Stomach (tissue), 9 donors: ENCODE data around the gene CHST11. TPM values are rescaled to one million over a fixed set of nuclear protein-coding genes. Genes with fewer than 3 reads are reported as not detected.

Experiments
- DNase-seq, 2 donors: peaks; one replicate each; pipeline versions ENCODE4 v3.0.0 to v3.0.0-alpha.2; 2013 to 2019
- H3K27ac ChIP-seq, 5 donors: fragments of 200-600 bp in 4 of 5; sonication (generic) in 4 of 5; one replicate each; pipeline ENCODE4 v1.5.1; 2013 to 2019; ENCODE audit warnings: mild to moderate bottlenecking in 1 of 5, moderate library complexity in 1 of 5
- H3K27me3 ChIP-seq, 3 donors: fragments of 200-600 bp; sonication (generic); one replicate each; pipeline ENCODE4 v1.5.1; 2017 to 2019; ENCODE audit warnings: mixed run types in 1 of 3
- H3K36me3 ChIP-seq, 4 donors: fragments of 200-600 bp; sonication (generic); 1 replicate in 3 of 4; 2 replicates in 1 of 4; pipeline ENCODE4 v1.5.1; 2016 to 2019
- H3K4me1 ChIP-seq, 4 donors: fragments of 200-600 bp; sonication (generic); one replicate each; pipeline ENCODE4 v1.5.1; 2016 to 2019
- H3K4me3 ChIP-seq, 4 donors: fragments of 200-600 bp; sonication (generic) in 3 of 4; one replicate each; pipeline ENCODE4 v1.5.1; 2016 to 2019; ENCODE audit warnings: mild to moderate bottlenecking in 1 of 4
- H3K9me3 ChIP-seq, 4 donors: fragments of 200-600 bp; sonication (generic); one replicate each; pipeline ENCODE4 v1.5.1; 2016 to 2019
- EP300 ChIP-seq: sonication (generic); formaldehyde crosslinking; IDR thresholded peaks from one replicate; pipeline ENCODE4 v1.6.1; 2017; ENCODE audit warnings: antibody characterized with exemption
- POLR2A ChIP-seq, 4 donors: fragments of 450-650 bp; IDR thresholded peaks; one replicate each; pipeline ENCODE4 v1.6.1; 2016; ENCODE audit warnings: antibody characterized with exemption in 4 of 4, control low read depth in 2 of 4, mild to moderate bottlenecking in 1 of 4, moderate library complexity in 1 of 4
- POLR2AphosphoS5 ChIP-seq, 3 donors: sonication (generic); formaldehyde crosslinking; IDR thresholded peaks; one replicate each; pipeline ENCODE4 v1.6.1; 2016; ENCODE audit warnings: antibody characterized with exemption in 3 of 3
- WGBS, 5 donors: extraction: QIAGEN DNeasy Blood & Tissue Kit in 3 of 5; methylation state at CpG; one replicate each; pipeline versions ENCODE4 v1.1.5 to v1.1.7; 2013 to 2018; 5-methylcytosine and 5-hydroxymethylcytosine counted together
- intact Hi-C: fragments of 100-400 bp; cut with DNase I; formaldehyde crosslinking; loops from one replicate; pipeline ENCODE4 v1.15.1; 2023; ENCODE audit warnings: low total_unique reads
- polyA plus RNA-seq, 3 donors: library from polyadenylated mRNA; stranded (reverse); fragments of 200-250 nt; gene quantifications; one replicate each; pipeline ENCODE4 v1.2.3, GENCODE V29; 2013
- total RNA-seq, 5 donors: library from RNA; depleted of rRNA; stranded (reverse); fragments of >200 nt; gene quantifications; one replicate each; pipeline versions ENCODE4 v1.1.0 to v1.2.3, GENCODE V29; 2014 to 2016
- TF ChIP-seq, protein P1 (sequence below), 7 experiments: fragments of 450-650 bp in 4 of 7; fragments of 200-600 bp in 3 of 7; sonication (generic) in 3 of 7; IDR thresholded peaks; one replicate each; pipeline ENCODE4 v1.5.1; 2016 to 2019; ENCODE audit warnings: antibody characterized with exemption in 7 of 7, control low read depth in 2 of 7, mild to moderate bottlenecking in 1 of 7
- donor health status: healthy with polysubstance abuse.
- donor health status: Bipolar disorder and iron deficiency.
- donor health status: healthy.

CHST11 gene
- total and polyA plus RNA-seq, 8 donors = 2.3 to 192 (median 18.6) TPM

DNA sequence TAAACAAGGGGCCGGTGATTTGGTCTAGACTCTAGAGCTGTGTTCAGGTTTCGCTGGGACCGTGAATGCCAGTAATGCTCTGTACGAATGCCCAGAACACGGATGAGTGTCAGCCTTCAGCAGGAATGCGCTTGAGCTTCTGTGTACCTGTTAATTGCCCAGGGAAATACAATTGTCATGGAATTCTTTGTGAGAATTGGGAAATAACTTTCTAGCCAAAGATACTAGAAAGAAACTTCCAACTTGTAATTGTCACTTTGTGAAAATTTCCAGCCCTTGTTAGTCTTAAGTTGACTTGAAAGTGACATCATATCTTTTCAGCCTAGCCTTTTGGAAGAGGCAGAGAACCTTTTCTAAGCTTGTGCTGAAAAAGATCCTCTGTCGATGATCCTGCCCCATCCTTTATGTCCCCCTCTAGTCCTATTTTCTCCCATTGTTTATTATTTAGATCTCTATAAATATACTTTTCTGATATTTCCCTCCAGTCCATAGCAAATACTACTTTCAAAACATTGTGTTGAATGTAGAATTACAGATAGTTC, 2.7 kb downstream of the CHST11 start:
- 32 to 53% (median 37%) methylated on average over 7 of the region's 7 CpGs for WGBS, 5 donors
- DNase-seq = no peak
- H3K36me3 ChIP-seq = no peaks in the 10 kb centered on the region
- H3K27ac ChIP-seq = peak overlapping the region; percentile 80 to 94 (median 91)
- H3K27me3 ChIP-seq = no peaks in the 10 kb centered on the region
- peaks cover 13 to 74% (median 53%) of the 10 kb centered on the region in 4 donors for H3K4me1 ChIP-seq
- intact Hi-C loops = no loop called here
- TF ChIP-seq, protein P1, sequence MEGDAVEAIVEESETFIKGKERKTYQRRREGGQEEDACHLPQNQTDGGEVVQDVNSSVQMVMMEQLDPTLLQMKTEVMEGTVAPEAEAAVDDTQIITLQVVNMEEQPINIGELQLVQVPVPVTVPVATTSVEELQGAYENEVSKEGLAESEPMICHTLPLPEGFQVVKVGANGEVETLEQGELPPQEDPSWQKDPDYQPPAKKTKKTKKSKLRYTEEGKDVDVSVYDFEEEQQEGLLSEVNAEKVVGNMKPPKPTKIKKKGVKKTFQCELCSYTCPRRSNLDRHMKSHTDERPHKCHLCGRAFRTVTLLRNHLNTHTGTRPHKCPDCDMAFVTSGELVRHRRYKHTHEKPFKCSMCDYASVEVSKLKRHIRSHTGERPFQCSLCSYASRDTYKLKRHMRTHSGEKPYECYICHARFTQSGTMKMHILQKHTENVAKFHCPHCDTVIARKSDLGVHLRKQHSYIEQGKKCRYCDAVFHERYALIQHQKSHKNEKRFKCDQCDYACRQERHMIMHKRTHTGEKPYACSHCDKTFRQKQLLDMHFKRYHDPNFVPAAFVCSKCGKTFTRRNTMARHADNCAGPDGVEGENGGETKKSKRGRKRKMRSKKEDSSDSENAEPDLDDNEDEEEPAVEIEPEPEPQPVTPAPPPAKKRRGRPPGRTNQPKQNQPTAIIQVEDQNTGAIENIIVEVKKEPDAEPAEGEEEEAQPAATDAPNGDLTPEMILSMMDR (IDR thresholded peaks at IDR 0.05) = no peak
- TF ChIP-seq EP300 = no peak
- TF ChIP-seq POLR2AphosphoS5 (IDR thresholded peaks at IDR 0.05) = no peak
- no peak for TF ChIP-seq POLR2A (IDR thresholded peaks at IDR 0.05)
- H3K4me3 ChIP-seq = peak overlapping the region; percentile 78 to 99 (median 88)
- no peaks in the 10 kb centered on the region for H3K9me3 ChIP-seq

DNA sequence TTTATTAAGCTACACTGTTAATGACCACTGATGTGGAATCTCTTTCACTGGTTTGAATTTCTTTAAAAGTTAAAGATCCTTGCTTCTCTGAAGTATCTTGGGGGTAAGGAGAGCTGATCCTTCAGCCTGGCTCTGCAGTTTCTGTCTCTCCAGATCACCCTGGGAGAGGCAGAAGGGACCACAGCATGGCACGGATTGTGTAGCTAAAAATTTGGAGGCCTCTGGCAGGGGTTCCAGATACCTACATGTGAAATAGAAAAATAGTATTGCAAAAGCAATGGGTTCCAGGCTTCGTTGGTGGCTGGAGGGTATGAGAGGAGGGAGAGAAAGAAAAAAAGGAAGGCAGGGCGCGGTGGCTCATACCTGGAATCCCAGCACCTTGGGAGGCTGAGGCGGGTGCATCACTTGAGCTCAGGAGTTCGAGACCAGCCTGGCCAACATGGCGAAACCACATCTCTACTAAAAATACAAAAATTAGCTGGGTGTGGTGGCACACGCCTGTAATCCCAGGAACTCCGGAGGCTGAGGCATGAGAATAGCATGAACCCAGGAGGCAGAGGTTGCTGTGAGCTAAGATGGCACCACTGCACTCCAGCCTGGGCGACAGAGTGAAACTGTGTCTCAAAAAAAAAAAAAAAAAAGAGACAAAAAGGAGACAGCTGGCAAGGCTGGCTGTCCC, 3.4 kb downstream of the CHST11 start:
- Histone ChIP-seq H3K27me3 (no peaks in the 10 kb centered on the region), H3K4me3 (peak overlapping the region in 1 of 4 donors; percentile 89), H3K9me3 (no peaks in the 10 kb centered on the region), H3K36me3 (no peaks in the 10 kb centered on the region), H3K27ac (peak overlapping the region in 4 of 5 donors; percentile 80 to 94 (median 90)), H3K4me1 (peaks cover 18 to 76% (median 54%) of the 10 kb centered on the region in 4 donors)
- 56 to 75% (median 63%) methylated on average over 10 of the region's 10 CpGs for WGBS, 5 donors
- TF ChIP-seq POLR2AphosphoS5 (IDR thresholded peaks at IDR 0.05) (no peak), EP300 (no peak), POLR2A (IDR thresholded peaks at IDR 0.05) (no peak)
- TF ChIP-seq, protein P1 (IDR thresholded peaks at IDR 0.05) = no peak
- intact Hi-C loops = no loop called here
- DNase-seq = no peak

DNA sequence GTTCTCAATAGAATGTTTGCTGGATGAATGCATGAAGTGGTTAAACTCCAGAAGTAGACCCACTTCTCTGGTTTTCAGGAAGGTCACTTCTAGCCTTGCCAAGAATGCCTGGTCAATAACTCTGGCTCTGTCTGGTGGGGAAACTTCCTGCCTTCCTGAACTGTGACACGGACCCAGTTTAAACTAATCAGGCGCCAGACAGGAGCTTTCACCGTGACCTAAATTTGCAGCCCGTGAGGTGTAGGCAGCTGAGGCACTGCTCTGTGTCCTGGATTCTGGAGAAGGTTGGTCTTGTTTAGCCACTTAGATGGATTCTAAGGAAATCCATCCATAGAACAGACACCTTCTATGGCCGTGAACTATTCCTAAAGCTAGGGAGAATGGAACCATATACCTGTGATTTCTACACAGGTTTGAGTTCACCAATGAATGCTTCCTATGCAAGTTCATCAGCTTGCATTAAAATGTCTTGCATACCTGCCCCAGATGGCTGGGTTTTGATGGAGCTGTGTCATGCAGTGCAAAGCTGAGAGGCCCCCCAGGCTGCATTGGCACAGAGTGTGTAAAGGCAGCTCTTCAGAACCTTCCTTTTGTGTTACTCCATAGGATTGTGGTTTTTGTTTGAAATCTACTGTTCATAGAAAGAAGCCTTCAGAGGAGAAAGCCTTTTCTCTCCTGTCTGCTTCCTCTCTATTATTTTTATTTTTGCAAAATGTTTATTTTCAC, 4.4 kb downstream of the CHST11 start:
- Histone ChIP-seq H3K9me3 (no peaks in the 10 kb centered on the region), H3K4me1 (peaks cover 18 to 71% (median 48%) of the 10 kb centered on the region in 4 donors), H3K4me3 (peak overlapping the region in 1 of 4 donors; percentile 13), H3K27me3 (no peaks in the 10 kb centered on the region), H3K36me3 (no peaks in the 10 kb centered on the region), H3K27ac (peak overlapping the region in 4 of 5 donors; percentile 6 to 94 (median 90))
- intact Hi-C loops = no loop called here
- DNase-seq = no peak
- WGBS, 5 donors = 50 to 69% (median 57%) methylated on average over 5 of the region's 5 CpGs
- TF ChIP-seq, protein P1 (IDR thresholded peaks at IDR 0.05) = no peak
- TF ChIP-seq POLR2A (IDR thresholded peaks at IDR 0.05) (no peak), POLR2AphosphoS5 (IDR thresholded peaks at IDR 0.05) (no peak), EP300 (no peak)

GRCh38 chr12:104462325-104462724, 5.6 kb downstream of the CHST11 start:
- Histone ChIP-seq H3K27ac (peak overlapping the region in 3 of 5 donors; percentile 49 to 74 (median 56)), H3K4me3 (no peak overlapping the region), H3K27me3 (no peaks in the 10 kb centered on the region), H3K9me3 (no peaks in the 10 kb centered on the region), H3K36me3 (no peaks in the 10 kb centered on the region), H3K4me1 (peaks cover 18 to 74% (median 48%) of the 10 kb centered on the region in 4 donors)
- intact Hi-C loops = no loop called here
- TF ChIP-seq EP300 = no peak
- TF ChIP-seq, protein P1 (IDR thresholded peaks at IDR 0.05) = no peak
- no peak for TF ChIP-seq POLR2AphosphoS5 (IDR thresholded peaks at IDR 0.05)
- no peak for DNase-seq
- WGBS, 5 donors = 35 to 77% (median 73%) methylated on average over 1 of the region's 1 CpG
